Esophagus squamous epithelium (tissue), 4 donors: Measurements from ENCODE around the gene KCTD7.

Source experiments
- CTCF ChIP-seq, 6 experiments: fragments of 450-650 bp in 4 of 6; fragments of 200-600 bp in 2 of 6; sonication (generic) in 2 of 6; IDR thresholded peaks; one replicate each; pipeline ENCODE4 v1.5.1; 2016 to 2019; ENCODE audit warnings: antibody characterized with exemption in 6 of 6, mild to moderate bottlenecking in 4 of 6, moderate library complexity in 4 of 6
- POLR2A ChIP-seq, 4 donors: fragments of 450-650 bp; IDR thresholded peaks; one replicate each; pipeline ENCODE4 v1.6.1; 2017; ENCODE audit warnings: antibody characterized with exemption in 4 of 4, mild to moderate bottlenecking in 4 of 4, moderate library complexity in 3 of 4

GRCh38 chr7:66640802-66641525, 12.3 kb downstream of the KCTD7 start:
- no peak for TF ChIP-seq CTCF (IDR thresholded peaks at IDR 0.05)
- TF ChIP-seq POLR2A (IDR thresholded peaks at IDR 0.05): no peak
